Astrocyte (in vitro differentiated cells and primary cell): ENCODE data around the gene SUPT5H.

Source experiments
- EZH2 ChIP-seq: IDR thresholded peaks from 2 replicates; pipeline ENCODE4 v1.6.1; 2012; ENCODE audit warnings: mild to moderate bottlenecking, low read length, inconsistent platforms; ENCODE audit not compliant: insufficient read depth
- TF ChIP-seq, protein P1 (sequence below): IDR thresholded peaks from 2 replicates; pipeline ENCODE4 v1.5.1; 2011; ENCODE audit warnings: low read depth, mild to moderate bottlenecking, inconsistent platforms, low read length, moderate library complexity; ENCODE audit not compliant: insufficient read depth

DNA sequence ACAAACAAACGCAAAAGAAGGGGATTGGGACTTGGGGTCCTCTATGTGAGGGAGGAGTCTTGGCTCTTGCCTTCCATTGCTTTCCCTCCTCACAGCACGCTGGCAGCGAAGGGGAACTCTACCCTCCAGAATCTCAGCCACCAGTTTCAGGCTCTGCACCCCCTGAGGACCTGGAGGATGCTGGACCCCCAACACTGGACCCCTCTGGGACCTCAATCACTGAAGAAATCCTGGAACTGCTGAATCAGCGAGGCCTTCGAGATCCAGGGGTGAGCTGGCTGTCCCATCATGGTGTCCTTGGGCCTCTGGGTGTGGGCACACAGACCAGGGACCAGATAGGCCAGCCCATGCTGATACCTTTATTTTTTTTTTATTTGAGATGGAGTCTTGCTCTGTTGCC is 23.4 kb upstream of the SUPT5H start:
- TF ChIP-seq, protein P1, sequence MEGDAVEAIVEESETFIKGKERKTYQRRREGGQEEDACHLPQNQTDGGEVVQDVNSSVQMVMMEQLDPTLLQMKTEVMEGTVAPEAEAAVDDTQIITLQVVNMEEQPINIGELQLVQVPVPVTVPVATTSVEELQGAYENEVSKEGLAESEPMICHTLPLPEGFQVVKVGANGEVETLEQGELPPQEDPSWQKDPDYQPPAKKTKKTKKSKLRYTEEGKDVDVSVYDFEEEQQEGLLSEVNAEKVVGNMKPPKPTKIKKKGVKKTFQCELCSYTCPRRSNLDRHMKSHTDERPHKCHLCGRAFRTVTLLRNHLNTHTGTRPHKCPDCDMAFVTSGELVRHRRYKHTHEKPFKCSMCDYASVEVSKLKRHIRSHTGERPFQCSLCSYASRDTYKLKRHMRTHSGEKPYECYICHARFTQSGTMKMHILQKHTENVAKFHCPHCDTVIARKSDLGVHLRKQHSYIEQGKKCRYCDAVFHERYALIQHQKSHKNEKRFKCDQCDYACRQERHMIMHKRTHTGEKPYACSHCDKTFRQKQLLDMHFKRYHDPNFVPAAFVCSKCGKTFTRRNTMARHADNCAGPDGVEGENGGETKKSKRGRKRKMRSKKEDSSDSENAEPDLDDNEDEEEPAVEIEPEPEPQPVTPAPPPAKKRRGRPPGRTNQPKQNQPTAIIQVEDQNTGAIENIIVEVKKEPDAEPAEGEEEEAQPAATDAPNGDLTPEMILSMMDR = no peak
- no peak for TF ChIP-seq EZH2
